ENCODE results near the gene WDR62.

DNA sequence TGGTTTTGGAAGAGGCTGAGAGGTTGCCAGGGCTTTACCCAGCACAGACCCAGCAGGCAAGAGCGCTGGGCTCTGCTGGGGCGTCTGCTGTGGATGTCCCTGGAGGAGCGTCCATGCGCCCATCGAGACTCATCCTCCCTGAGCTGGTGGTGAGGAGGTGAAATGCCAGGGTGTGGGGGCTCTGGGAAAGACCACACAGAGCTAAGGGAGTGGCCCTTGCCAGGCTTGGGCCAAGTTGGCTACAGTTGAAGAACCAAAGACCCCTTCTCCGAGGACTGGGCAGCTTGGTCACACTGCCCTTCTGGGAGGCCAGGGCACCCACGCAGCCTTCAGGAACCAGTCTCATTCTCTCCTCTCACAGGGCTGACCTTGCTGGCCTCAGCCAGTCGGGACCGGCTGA lies 31.6 kb downstream of the WDR62 start:
- TF ChIP-seq, protein P1, sequence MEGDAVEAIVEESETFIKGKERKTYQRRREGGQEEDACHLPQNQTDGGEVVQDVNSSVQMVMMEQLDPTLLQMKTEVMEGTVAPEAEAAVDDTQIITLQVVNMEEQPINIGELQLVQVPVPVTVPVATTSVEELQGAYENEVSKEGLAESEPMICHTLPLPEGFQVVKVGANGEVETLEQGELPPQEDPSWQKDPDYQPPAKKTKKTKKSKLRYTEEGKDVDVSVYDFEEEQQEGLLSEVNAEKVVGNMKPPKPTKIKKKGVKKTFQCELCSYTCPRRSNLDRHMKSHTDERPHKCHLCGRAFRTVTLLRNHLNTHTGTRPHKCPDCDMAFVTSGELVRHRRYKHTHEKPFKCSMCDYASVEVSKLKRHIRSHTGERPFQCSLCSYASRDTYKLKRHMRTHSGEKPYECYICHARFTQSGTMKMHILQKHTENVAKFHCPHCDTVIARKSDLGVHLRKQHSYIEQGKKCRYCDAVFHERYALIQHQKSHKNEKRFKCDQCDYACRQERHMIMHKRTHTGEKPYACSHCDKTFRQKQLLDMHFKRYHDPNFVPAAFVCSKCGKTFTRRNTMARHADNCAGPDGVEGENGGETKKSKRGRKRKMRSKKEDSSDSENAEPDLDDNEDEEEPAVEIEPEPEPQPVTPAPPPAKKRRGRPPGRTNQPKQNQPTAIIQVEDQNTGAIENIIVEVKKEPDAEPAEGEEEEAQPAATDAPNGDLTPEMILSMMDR (conservative IDR thresholded peaks at IDR 0.05; ENCODE audit: low read length): no peak
- no peak for TF ChIP-seq EZH2phosphoT487 (IDR thresholded peaks at IDR 0.05; ENCODE audit: borderline replicate concordance, low read depth, low read length)

Data from OCI-LY7 (cell line).